GM21723 (cell line): ENCODE results near the gene ASB16.

Experiments
- ATAC-seq: cut with Tn5 transposase; IDR thresholded peaks from one replicate; pipeline ENCODE4 v1.9.1; 2021; ENCODE audit warnings: mild to moderate bottlenecking, moderate library complexity; ENCODE audit not compliant: unreplicated experiment

The ASB16 gene

GRCh38 chr17:44188576-44189403 is 18.3 kb downstream of the ASB16 start:
- no peak for ATAC-seq

DNA sequence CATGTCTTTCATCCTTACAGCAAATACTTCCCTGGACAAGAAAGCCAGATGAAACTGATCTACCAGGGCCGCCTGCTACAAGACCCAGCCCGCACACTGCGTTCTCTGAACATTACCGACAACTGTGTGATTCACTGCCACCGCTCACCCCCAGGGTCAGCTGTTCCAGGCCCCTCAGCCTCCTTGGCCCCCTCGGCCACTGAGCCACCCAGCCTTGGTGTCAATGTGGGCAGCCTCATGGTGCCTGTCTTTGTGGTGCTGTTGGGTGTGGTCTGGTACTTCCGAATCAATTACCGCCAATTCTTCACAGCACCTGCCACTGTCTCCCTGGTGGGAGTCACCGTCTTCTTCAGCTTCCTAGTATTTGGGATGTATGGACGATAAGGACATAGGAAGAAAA is 20.0 kb downstream of the ASB16 start:
- ATAC-seq, result no peak

DNA sequence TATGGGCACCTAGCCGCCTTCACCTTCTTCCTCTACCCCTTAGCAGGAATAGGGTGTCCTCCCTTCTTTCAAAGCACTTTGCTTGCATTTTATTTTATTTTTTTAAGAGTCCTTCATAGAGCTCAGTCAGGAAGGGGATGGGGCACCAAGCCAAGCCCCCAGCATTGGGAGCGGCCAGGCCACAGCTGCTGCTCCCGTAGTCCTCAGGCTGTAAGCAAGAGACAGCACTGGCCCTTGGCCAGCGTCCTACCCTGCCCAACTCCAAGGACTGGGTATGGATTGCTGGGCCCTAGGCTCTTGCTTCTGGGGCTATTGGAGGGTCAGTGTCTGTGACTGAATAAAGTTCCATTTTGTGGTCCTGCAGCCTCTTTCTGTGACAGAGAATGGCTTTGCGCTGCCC is 20.9 kb downstream of the ASB16 start:
- no peak for ATAC-seq

DNA sequence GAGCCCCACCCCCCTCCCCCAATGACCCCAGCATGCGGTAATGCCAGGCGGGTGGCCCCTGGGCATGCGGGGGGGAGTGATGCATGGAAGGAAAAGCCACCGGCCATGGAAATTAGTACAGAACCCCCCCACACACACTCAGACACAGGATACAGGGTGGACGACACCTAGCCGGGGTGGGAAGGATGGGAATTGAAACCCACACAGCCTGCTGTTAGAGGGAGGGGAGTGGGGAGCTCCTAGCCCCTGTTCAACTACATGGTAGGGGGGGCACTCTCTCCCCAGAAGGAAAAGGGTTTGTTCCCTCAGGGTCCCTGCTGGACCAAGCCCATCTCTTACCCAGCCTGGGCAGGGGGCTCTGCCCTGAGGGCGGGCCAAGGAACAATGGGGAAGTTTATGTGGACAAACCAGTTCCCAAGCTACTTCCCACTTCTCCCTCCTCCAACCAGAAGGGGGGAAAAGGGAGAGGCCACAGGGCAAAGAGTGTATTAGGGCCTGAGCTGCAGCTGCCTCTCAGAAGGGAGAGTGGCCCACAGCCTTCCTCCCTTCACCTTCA is 21.5 kb downstream of the ASB16 start:
- ATAC-seq, result no peak

GRCh38 chr17:44192750-44193149 is 22.2 kb downstream of the ASB16 start:
- no peak for ATAC-seq

- ATAC-seq, result no peak
These were observed 23.0 kb downstream of the ASB16 start for GRCh38 chr17:44193326-44194084.

DNA sequence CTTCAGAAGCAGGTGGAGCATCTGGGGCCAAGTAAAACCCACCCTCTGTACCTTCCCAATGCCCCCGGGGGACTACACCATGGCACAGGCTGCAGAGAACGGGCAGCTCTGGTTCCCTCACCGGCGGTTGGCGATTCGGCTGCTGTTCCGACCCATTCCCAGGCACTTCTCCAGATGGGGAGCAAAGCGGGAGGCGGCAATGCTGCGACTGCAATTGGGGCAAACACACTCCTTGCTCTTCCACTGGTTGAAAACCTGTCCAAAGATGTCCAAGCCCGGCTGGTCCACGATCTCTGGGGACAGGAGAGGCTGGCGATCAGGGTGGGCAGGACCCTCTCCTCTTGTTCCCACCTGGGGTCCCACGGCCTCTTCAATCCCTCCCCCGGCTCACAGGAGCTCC is 26.6 kb downstream of the ASB16 start:
- ATAC-seq, result no peak

DNA sequence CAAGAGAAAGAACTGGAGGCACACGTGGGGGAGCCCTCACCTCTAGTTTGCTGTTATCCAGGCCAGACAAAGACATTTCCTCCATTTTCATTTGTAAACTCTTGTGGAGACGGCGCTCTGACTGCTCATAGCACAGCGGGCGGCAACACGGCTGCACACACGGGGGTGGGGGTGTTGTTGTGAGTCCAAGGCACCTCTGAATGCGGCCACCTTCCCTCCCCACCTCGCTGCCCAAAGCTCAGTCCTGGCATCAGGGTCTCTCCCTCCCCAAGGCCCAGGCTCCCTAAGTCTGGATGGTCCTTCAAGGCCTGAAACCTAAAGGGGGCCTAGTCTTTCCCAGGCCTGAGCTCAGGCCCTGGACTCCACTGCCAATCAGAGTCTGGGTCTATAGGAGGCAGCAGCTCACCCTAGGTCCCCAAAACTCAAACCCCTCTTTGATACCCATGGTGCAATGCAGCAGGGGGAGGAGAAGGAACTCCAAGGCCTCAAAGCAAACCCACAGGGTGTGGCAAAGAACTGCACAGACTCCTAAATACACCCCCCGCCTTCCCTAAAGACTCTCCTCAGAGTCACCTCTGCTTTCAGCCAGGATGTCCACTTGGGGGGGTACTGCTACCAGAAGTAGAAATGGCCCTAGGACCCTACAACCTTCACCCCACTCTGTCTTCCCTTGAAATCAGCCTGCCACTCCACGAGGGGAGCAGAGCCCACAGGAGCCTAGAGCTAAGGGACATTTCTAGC is 27.6 kb downstream of the ASB16 start:
- ATAC-seq, result no peak

DNA sequence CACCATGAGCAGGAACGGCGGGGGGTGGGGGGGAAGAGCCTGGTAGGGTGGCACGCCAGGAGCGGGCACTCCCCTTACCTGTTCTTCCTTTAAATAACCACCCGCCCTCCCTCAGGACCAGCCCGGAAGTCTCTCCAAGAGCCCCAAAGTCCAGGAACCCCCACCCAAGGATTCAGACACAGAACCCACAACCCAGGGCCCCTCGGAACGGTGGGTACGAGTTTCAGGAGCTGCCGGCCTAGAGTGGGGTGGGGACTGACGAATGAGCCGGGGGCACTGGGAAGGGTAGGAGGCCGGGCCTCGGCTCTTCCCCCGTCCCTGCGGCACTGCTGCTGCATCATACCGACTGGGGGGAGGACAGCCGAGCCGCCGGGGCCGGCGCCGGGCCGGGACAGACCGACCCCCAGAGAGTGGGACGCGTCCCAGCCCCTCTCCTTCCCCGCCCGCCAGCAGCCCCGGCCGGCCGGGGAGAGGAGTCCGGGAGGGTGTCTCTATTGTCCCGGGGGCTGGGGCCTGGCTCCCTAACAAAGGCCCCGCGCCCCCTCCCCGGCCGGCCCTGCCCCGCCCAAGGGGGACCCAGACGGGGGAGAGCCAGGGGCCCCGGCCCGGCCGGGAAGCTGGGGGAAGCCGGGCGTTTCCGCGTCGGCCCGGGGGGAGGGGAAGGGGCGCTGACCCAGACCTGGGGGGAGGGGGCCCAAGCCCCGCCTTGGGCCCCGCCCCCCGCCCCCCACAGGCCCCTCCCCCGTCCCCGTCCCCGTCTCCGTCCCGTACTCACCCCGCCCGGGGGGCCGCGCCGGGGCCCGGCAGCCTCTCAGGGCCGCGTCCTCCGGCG is 28.4 kb downstream of the ASB16 start:
- ATAC-seq, result peak; percentile 17

DNA sequence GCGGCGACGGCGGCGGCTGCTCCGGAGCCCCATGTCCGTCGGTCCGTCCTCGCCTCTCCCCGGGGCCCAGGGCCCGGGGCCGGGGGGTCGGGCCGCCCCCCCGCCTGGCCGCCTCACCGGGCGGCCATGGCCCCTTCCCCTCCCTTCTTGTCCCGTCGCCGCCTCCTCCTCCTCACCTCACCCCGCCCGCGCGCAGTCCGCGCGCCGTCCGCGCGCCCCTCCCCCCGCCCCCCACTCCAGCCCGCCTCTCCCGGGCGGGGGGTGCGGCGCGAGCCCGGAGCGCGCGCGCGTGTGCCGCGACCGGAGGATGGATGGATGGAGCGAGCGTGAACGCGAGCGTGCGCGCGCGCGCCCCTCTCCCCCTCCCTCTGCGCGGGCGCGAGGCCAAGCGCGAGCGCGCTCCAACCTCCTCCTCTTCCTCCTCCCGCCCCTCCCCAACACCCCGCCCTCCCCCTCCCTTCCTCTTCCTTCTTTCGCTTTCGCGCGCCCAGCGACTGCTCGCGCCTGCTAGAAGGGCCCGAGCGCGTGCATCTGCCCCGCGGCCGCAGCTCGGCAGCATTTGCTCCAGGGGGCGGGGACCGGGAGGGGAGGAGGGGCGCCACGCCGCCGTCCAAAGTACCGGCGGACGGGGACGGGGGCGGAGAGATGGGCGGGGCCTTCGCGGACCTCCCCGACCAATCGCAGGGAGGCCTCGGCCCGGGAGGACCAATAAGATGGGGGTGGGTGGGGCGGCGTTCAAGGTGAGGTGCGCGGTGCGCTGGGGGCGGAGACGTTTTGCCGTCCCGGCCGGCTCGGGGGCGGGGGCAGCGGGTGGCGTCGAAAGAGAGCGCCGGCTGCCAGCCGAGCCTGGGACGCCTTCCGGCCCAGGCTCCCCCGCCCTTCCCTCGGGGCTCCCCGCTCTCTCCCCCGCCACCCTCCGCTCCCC is 29.3 kb downstream of the ASB16 start, which contains the start of gene ATXN7L3:
ATXN7L3 (minus strand) TSS at position 332 of the 925 bp plus-strand sequence. CDS start 1,814 bp downstream, outside the sequence.
- peak; percentile 60 for ATAC-seq

DNA sequence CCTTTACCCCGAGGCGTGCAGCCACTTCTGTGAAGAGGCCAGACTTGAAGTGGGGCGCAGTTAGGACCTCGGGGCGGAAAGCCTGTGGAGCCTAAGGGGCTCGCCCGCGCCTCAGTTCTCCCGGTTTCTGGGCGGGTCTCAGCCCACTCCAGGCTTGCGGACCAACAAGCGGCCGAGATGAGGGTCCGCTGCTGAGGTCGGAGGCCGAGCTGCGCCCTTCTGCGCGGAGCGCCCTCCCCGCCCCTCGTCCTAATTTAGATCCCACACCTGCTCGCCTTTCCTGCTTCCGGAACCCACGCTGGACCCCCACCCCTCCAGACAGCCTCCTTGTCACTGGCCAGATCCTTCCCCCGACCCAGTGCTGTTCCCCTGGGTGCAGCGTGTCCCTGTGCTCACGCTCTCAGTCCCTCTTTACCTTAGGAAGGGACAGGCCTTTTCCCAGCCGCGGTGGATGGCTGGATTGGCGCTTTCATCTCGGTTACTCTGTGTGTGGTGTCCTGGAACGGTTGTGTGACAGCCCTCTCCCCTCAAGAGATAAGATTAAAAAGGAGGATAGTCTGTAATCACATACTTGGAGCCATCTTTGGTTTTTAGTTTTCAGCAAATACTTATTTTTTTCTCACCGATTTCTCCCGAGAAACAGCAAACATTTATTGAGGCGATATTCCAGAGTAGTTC is 30.1 kb downstream of the ASB16 start:
- peak; percentile 1 for ATAC-seq

- no peak for ATAC-seq
These were observed 32.3 kb downstream of the ASB16 start for GRCh38 chr17:44202756-44203155.

- no peak for ATAC-seq
These were observed 33.4 kb downstream of the ASB16 start for GRCh38 chr17:44203731-44204440.

- no peak for ATAC-seq
These were observed 34.0 kb downstream of the ASB16 start for GRCh38 chr17:44204441-44204882.

DNA sequence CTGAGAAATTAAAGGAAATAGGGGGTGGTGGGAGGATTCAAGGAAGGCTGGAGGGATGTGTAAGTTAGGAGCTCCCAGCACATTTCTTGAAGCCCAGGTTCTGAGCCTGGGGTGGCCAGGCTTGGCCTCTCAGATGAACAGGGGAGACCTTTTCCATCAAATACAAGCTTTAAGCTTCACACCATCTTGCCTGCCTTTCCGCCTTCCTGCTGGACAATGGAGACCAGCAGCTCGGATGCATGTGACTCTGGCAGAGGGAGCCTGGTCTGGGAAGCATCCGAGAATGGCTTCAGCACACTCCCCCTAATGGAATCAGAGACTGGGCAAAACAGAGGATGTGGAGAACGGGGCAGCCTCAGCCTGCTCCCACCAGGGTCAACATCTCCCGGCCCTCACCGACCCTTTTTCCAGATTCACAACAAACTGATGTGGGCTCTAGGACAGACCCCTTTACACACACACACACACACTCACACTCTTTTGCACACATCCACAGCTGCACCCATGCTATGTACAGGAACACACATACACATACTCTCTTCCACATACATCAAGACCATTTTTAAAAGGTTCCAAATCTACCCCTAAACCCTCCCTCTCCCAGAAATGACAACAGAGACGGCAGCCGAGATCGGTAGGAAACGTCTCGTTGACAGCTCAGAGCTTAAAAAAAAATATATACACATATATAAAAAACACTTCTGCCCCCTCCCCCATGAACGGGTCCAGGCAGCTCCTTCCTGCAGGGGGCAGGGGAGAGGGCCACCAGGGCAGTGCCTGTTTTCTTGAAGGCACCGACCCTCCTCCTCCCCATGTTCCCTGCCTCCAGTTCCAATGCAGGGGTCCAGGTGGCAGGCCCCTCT is 35.7 kb downstream of the ASB16 start:
- no peak for ATAC-seq

DNA sequence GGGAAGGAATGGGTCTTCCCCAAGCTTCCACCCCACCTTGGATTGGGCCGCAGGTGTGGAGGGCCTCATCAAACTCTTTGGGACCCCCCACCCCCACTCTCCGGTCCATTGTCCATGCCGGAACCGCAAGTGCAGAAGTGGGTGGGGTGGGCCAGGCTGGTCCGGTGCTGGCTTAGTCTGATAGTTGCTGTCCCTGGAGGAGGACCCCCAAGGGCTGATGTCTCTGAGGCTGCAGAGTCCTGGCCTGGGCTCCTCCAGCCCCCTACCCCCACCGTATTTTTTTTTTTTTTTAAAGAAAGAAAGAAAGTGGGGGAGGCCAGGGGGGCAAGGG is 36.3 kb downstream of the ASB16 start:
- no peak for ATAC-seq

- no peak for ATAC-seq
These were observed 36.8 kb downstream of the ASB16 start for GRCh38 chr17:44207319-44207718.
